ENCODE results near the gene SLMAP.

SLMAP gene

GRCh38 chr3:57768595-57768994 is 12.5 kb downstream of the SLMAP start:
- no peaks in the 10 kb centered on the region for H3K27me3 ChIP-seq (ENCODE audit: control insufficient read depth in 5 of 5, insufficient read depth in 4 of 5, low read length in 5 of 5)
- no peak overlapping the region for H3K27ac ChIP-seq (ENCODE audit: low read depth, low read length)
- H3K4me1 ChIP-seq (ENCODE audit: control insufficient read depth in 5 of 5, insufficient read depth in 5 of 5, low read length in 5 of 5) = peaks cover 0 to 14% (median 10%) of the 10 kb centered on the region in 5 donors
- no peaks in the 10 kb centered on the region for H3K9me3 ChIP-seq (ENCODE audit: control insufficient read depth in 5 of 5, low read length in 5 of 5)
- no peaks in the 10 kb centered on the region for H3K36me3 ChIP-seq (ENCODE audit: control insufficient read depth in 5 of 5, insufficient read depth in 5 of 5, low read length in 5 of 5)
- no peak overlapping the region for H3K9ac ChIP-seq (ENCODE audit: low read length in 5 of 5)
- H3K4me3 ChIP-seq (ENCODE audit: low read depth in 1 of 5, low read length in 5 of 5) = no peak overlapping the region

DNA sequence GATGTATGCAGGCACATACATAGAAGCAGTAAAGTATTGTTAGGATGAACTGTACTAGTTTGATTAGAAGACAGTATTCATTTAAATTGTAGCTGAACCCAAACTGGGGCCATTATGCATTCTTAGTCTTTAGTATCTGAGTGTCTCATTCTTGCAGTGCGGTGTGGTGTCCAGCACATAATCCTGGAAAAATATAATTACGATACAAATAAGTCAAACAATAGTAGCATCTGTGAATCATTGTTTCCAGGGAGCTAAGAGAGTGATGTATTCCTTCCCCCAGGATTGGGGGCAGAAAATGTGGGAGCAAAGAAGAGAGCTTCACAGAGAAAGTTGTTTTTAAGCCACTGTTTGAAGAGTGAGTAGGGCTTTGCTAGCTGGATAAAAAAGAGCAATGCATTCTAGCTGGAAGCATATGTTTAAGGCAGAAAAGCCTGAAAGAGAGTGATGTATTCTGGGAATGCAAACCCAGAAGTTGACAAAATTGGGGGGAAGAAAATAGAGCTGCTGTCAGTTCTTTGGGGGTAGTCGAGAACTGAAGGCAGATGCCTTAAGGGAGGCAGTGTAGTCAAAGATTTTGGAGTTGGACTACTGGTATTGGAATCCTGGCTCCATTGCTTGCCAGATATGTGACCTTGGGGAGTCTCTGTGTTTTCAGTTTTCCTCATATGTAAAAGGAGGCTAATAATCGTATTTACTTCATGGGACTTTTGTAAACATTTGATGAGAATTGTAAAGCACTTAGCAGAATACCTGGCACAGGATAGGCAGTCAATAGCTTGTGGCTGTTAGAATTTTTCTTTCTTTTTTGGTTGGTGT is 14.1 kb downstream of the SLMAP start:
- Histone ChIP-seq H3K4me1 (ENCODE audit: control insufficient read depth in 5 of 5, insufficient read depth in 5 of 5, low read length in 5 of 5) (peaks cover 0 to 10% (median 8%) of the 10 kb centered on the region in 5 donors), H3K27me3 (ENCODE audit: control insufficient read depth in 5 of 5, insufficient read depth in 4 of 5, low read length in 5 of 5) (no peaks in the 10 kb centered on the region), H3K4me3 (ENCODE audit: low read depth in 1 of 5, low read length in 5 of 5) (no peak overlapping the region), H3K9ac (ENCODE audit: low read length in 5 of 5) (no peak overlapping the region), H3K9me3 (ENCODE audit: control insufficient read depth in 5 of 5, low read length in 5 of 5) (no peaks in the 10 kb centered on the region), H3K27ac (ENCODE audit: low read depth, low read length) (no peak overlapping the region), H3K36me3 (ENCODE audit: control insufficient read depth in 5 of 5, insufficient read depth in 5 of 5, low read length in 5 of 5) (no peaks in the 10 kb centered on the region)

DNA sequence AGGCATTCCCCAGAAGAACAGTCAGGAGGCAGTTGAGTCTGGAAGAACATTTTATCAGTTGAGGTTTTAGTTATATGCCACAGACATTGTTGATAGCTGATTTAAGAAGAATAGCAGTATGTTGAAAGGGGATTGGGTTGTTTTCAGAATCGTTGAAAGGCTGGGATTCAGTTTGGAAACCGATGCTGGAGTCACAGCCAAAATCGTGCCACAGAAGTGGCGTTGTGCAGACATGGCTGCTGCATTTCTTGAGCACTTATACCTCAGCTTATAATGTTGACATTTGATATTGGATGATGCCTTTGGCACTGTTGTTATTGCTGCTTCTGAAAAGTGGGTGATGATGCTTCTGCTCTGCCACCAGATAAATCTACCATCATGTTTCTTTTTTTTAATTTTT is 16.1 kb downstream of the SLMAP start:
- Histone ChIP-seq H3K4me1 (ENCODE audit: control insufficient read depth in 5 of 5, insufficient read depth in 5 of 5, low read length in 5 of 5) (peaks cover 0 to 10% (median 8%) of the 10 kb centered on the region in 5 donors), H3K27me3 (ENCODE audit: control insufficient read depth in 5 of 5, insufficient read depth in 4 of 5, low read length in 5 of 5) (no peaks in the 10 kb centered on the region), H3K27ac (ENCODE audit: low read depth, low read length) (no peak overlapping the region), H3K9me3 (ENCODE audit: control insufficient read depth in 5 of 5, low read length in 5 of 5) (no peaks in the 10 kb centered on the region), H3K4me3 (ENCODE audit: low read depth in 1 of 5, low read length in 5 of 5) (no peak overlapping the region), H3K36me3 (ENCODE audit: control insufficient read depth in 5 of 5, insufficient read depth in 5 of 5, low read length in 5 of 5) (no peaks in the 10 kb centered on the region), H3K9ac (ENCODE audit: low read length in 5 of 5) (no peak overlapping the region)

DNA sequence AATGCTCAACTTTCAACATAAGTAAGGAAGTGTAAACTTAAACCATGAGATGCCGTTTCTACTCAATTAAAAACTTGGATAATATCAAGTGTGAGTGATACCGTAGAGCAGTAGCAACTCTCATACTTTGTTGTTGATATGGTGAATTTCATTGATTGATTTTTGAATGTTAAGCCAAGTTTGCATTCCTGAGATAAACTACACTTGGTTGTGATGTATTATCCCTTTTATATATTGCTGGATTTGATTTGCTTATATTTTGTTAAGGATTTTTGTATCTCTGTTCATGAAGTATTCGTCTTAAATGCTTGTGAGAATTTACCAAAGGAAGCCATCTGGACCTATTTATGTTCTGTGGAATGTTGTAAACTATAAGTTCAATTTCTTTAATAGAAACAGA is 21.7 kb downstream of the SLMAP start:
- Histone ChIP-seq H3K4me1 (ENCODE audit: control insufficient read depth in 5 of 5, insufficient read depth in 5 of 5, low read length in 5 of 5) (peaks cover 0 to under 1% (median under 1%) of the 10 kb centered on the region in 5 donors), H3K36me3 (ENCODE audit: control insufficient read depth in 5 of 5, insufficient read depth in 5 of 5, low read length in 5 of 5) (no peaks in the 10 kb centered on the region), H3K9me3 (ENCODE audit: control insufficient read depth in 5 of 5, low read length in 5 of 5) (no peaks in the 10 kb centered on the region), H3K9ac (ENCODE audit: low read length in 5 of 5) (no peak overlapping the region), H3K27ac (ENCODE audit: low read depth, low read length) (no peak overlapping the region), H3K4me3 (ENCODE audit: low read depth in 1 of 5, low read length in 5 of 5) (no peak overlapping the region), H3K27me3 (ENCODE audit: control insufficient read depth in 5 of 5, insufficient read depth in 4 of 5, low read length in 5 of 5) (no peaks in the 10 kb centered on the region)

DNA sequence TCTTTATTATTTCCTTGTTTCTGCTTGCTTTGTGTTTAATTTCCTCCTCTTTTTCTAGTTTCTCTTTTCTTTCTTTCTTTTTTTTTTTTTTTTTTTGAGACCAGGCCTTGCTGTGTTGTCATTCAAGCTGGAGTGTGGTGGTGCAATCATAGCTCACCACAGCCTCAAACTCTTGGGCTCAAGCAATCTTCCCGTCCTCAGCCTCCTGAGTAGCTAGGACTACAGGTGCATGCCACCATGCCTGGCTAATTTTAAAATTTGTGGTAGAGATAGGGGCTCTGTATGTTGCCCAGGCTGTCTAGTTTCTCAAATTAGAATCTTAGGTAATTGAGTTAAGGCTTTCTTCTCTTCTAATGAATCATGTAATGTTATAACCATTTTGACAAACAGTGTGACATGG is 22.4 kb downstream of the SLMAP start:
- Histone ChIP-seq H3K4me1 (ENCODE audit: control insufficient read depth in 5 of 5, insufficient read depth in 5 of 5, low read length in 5 of 5) (peaks cover 0 to 8% (median 5%) of the 10 kb centered on the region in 5 donors), H3K9ac (ENCODE audit: low read length in 5 of 5) (no peak overlapping the region), H3K4me3 (ENCODE audit: low read depth in 1 of 5, low read length in 5 of 5) (no peak overlapping the region), H3K27ac (ENCODE audit: low read depth, low read length) (no peak overlapping the region), H3K27me3 (ENCODE audit: control insufficient read depth in 5 of 5, insufficient read depth in 4 of 5, low read length in 5 of 5) (no peaks in the 10 kb centered on the region), H3K36me3 (ENCODE audit: control insufficient read depth in 5 of 5, insufficient read depth in 5 of 5, low read length in 5 of 5) (no peaks in the 10 kb centered on the region), H3K9me3 (ENCODE audit: control insufficient read depth in 5 of 5, low read length in 5 of 5) (no peaks in the 10 kb centered on the region)

DNA sequence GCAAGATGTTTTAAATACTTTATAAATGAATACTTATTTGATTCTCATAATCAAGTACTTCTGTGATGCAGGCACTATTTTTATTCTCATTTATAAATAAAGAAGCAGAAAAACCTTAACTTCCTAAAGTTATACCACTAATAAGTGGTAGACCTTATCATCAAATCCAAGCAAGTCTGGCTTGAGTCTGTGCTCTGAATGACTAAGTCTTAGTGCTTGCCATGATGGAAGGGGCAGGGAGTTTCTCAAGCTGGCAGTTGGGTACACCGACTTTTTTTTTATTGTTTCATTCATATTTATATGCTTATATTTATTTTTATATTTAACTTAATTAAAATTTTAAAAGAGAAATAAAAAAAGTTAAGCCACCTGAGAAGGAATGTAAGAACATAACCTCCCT is 23.6 kb downstream of the SLMAP start:
- no peak overlapping the region for H3K9ac ChIP-seq (ENCODE audit: low read length in 5 of 5)
- H3K27ac ChIP-seq (ENCODE audit: low read depth, low read length) = no peak overlapping the region
- H3K4me1 ChIP-seq (ENCODE audit: control insufficient read depth in 5 of 5, insufficient read depth in 5 of 5, low read length in 5 of 5) = peaks cover 0 to 12% (median 8%) of the 10 kb centered on the region in 5 donors
- no peaks in the 10 kb centered on the region for H3K36me3 ChIP-seq (ENCODE audit: control insufficient read depth in 5 of 5, insufficient read depth in 5 of 5, low read length in 5 of 5)
- H3K9me3 ChIP-seq (ENCODE audit: control insufficient read depth in 5 of 5, low read length in 5 of 5) = no peaks in the 10 kb centered on the region
- no peaks in the 10 kb centered on the region for H3K27me3 ChIP-seq (ENCODE audit: control insufficient read depth in 5 of 5, insufficient read depth in 4 of 5, low read length in 5 of 5)
- no peak overlapping the region for H3K4me3 ChIP-seq (ENCODE audit: low read depth in 1 of 5, low read length in 5 of 5)

GRCh38 chr3:57783186-57784088 is 27.3 kb downstream of the SLMAP start:
- Histone ChIP-seq H3K36me3 (ENCODE audit: control insufficient read depth in 5 of 5, insufficient read depth in 5 of 5, low read length in 5 of 5) (peaks cover 0 to 3% (median 0%) of the 10 kb centered on the region in 5 donors), H3K4me1 (ENCODE audit: control insufficient read depth in 5 of 5, insufficient read depth in 5 of 5, low read length in 5 of 5) (peaks cover 0 to 15% (median 13%) of the 10 kb centered on the region in 5 donors), H3K27me3 (ENCODE audit: control insufficient read depth in 5 of 5, insufficient read depth in 4 of 5, low read length in 5 of 5) (no peaks in the 10 kb centered on the region), H3K9ac (ENCODE audit: low read length in 5 of 5) (no peak overlapping the region), H3K4me3 (ENCODE audit: low read depth in 1 of 5, low read length in 5 of 5) (no peak overlapping the region), H3K27ac (ENCODE audit: low read depth, low read length) (no peak overlapping the region), H3K9me3 (ENCODE audit: control insufficient read depth in 5 of 5, low read length in 5 of 5) (no peaks in the 10 kb centered on the region)

DNA sequence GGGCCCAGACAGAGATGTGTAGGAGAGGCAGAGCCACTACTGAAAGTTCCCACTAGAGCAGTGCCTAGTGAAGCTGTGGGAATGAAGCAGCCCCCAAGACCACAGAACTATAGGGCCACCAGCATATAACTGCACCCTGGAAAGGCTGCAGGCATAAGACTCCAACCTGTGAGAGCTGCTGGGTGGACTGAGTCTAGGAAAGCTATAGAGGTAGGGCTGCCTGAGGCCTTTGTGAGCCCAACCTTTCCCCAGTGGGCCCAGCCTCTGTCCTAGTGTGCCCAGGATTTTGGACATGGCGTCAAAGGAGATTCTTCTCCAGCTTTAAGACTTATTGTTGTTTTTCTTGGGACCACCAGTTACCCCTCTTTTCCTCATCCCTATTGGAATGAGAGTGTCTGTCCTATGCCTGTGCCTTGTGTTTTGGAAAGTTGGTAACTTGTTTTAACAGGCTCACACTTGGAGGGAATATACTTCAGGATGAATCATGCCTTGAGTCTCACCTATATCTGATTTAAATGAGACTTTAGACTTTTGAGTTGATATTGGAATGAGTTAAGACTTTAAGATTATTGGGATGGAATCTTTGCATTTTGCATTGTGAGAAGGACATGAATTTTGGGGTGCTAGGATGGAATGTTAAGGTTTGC is 28.1 kb downstream of the SLMAP start:
- Histone ChIP-seq H3K9ac (ENCODE audit: low read length in 5 of 5) (no peak overlapping the region), H3K36me3 (ENCODE audit: control insufficient read depth in 5 of 5, insufficient read depth in 5 of 5, low read length in 5 of 5) (peaks cover 0 to 3% (median 0%) of the 10 kb centered on the region in 5 donors), H3K27me3 (ENCODE audit: control insufficient read depth in 5 of 5, insufficient read depth in 4 of 5, low read length in 5 of 5) (no peaks in the 10 kb centered on the region), H3K9me3 (ENCODE audit: control insufficient read depth in 5 of 5, low read length in 5 of 5) (no peaks in the 10 kb centered on the region), H3K4me3 (ENCODE audit: low read depth in 1 of 5, low read length in 5 of 5) (no peak overlapping the region), H3K27ac (ENCODE audit: low read depth, low read length) (no peak overlapping the region), H3K4me1 (ENCODE audit: control insufficient read depth in 5 of 5, insufficient read depth in 5 of 5, low read length in 5 of 5) (peaks cover 0 to 15% (median 13%) of the 10 kb centered on the region in 5 donors)

GRCh38 chr3:57785446-57785845 is 29.3 kb downstream of the SLMAP start:
- Histone ChIP-seq H3K9ac (ENCODE audit: low read length in 5 of 5) (no peak overlapping the region), H3K36me3 (ENCODE audit: control insufficient read depth in 5 of 5, insufficient read depth in 5 of 5, low read length in 5 of 5) (peaks cover 0 to 3% (median 0%) of the 10 kb centered on the region in 5 donors)

More at GRCh38 chr3:57785446-57785845, 29.3 kb downstream of the SLMAP start:
- Histone ChIP-seq H3K27me3 (ENCODE audit: control insufficient read depth in 5 of 5, insufficient read depth in 4 of 5, low read length in 5 of 5) (no peaks in the 10 kb centered on the region), H3K4me3 (ENCODE audit: low read depth in 1 of 5, low read length in 5 of 5) (no peak overlapping the region), H3K27ac (ENCODE audit: low read depth, low read length) (no peak overlapping the region), H3K9me3 (ENCODE audit: control insufficient read depth in 5 of 5, low read length in 5 of 5) (no peaks in the 10 kb centered on the region), H3K4me1 (ENCODE audit: control insufficient read depth in 5 of 5, insufficient read depth in 5 of 5, low read length in 5 of 5) (peaks cover 0 to 15% (median 13%) of the 10 kb centered on the region in 5 donors)
